Gastrocnemius medialis (tissue), 4 donors: ENCODE results near the gene CCDC27.

Source experiments
- POLR2A ChIP-seq, 2 donors: fragments of 450-650 bp; IDR thresholded peaks; one replicate each; pipeline ENCODE4 v1.6.1; 2017; ENCODE audit warnings: antibody characterized with exemption in 2 of 2, mild to moderate bottlenecking in 2 of 2, moderate library complexity in 2 of 2
- TF ChIP-seq, protein P1 (sequence below), 5 experiments: fragments of 450-650 bp in 3 of 5; fragments of 200-600 bp in 2 of 5; sonication (generic) in 2 of 5; IDR thresholded peaks in 4 of 5; conservative IDR thresholded peaks in 1 of 5; 1 replicate in 4 of 5; 2 replicates in 1 of 5; pipeline ENCODE4 v1.5.1; 2016 to 2019; ENCODE audit warnings: antibody characterized with exemption in 5 of 5, mild to moderate bottlenecking in 3 of 5, moderate library complexity in 3 of 5

- TF ChIP-seq, protein P1, sequence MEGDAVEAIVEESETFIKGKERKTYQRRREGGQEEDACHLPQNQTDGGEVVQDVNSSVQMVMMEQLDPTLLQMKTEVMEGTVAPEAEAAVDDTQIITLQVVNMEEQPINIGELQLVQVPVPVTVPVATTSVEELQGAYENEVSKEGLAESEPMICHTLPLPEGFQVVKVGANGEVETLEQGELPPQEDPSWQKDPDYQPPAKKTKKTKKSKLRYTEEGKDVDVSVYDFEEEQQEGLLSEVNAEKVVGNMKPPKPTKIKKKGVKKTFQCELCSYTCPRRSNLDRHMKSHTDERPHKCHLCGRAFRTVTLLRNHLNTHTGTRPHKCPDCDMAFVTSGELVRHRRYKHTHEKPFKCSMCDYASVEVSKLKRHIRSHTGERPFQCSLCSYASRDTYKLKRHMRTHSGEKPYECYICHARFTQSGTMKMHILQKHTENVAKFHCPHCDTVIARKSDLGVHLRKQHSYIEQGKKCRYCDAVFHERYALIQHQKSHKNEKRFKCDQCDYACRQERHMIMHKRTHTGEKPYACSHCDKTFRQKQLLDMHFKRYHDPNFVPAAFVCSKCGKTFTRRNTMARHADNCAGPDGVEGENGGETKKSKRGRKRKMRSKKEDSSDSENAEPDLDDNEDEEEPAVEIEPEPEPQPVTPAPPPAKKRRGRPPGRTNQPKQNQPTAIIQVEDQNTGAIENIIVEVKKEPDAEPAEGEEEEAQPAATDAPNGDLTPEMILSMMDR (IDR thresholded peaks at IDR 0.05 in 4 of 5, conservative IDR thresholded peaks at IDR 0.05 in 1 of 5), result no peak
- no peak for TF ChIP-seq POLR2A (IDR thresholded peaks at IDR 0.05)
Observed at GRCh38 chr1:3777078-3777547, 24.9 kb downstream of the CCDC27 start.
